ENCODE measurements around the gene XPO5. TPM values are rescaled to one million over a fixed set of nuclear protein-coding genes. Genes with fewer than 3 reads are reported as not detected.
A peak's percentile ranks its signal among the peaks of the same experiment; 100 is the strongest.

Gene XPO5
- polyA plus RNA-seq, 1 donor (not counting 4 experiments of a cell fraction or from before 2014, with no cell fraction given), result 49.9 TPM

GRCh38 chr6:43491750-43492661, 83.8 kb downstream of the XPO5 start:
- dilution Hi-C loops (cut with MboI; ENCODE audit: extremely low pct_ligation_motif_present, low sequenced_read_pairs), result no loop called here
- peak overlapping the region in 1 of 3 experiments; percentile 22 for H3K4me3 ChIP-seq (ENCODE audit: control insufficient read depth in 2 of 3, extremely low read depth in 1 of 3, insufficient read depth in 2 of 3, low read depth in 1 of 3, low read length in 3 of 3)
- peaks cover 2% of the 10 kb centered on the region for H3K9me1 ChIP-seq (ENCODE audit: control insufficient read depth, extremely low read depth, insufficient read depth, low read length)
- H4K20me1 ChIP-seq (ENCODE audit: control insufficient read depth, extremely low read depth, insufficient read depth, low read length), result no peaks in the 10 kb centered on the region
- peak overlapping the region; percentile 69 for H3K4me2 ChIP-seq (ENCODE audit: control insufficient read depth, extremely low read depth, insufficient read depth, low read depth, low read length)
- H3K9ac ChIP-seq (ENCODE audit: control insufficient read depth, extremely low read depth, insufficient read depth, low read length), result peak overlapping the region; percentile 10
- no peak overlapping the region for H2AFZ ChIP-seq (ENCODE audit: control insufficient read depth, low read length)
- H3K36me3 ChIP-seq (ENCODE audit: control insufficient read depth in 2 of 2, extremely low read depth in 1 of 2, insufficient read depth in 2 of 2, low read length in 2 of 2), result peaks cover 0 to 21% of the 10 kb centered on the region in 2 experiments
- peak; percentile 48 for FAIRE-seq
- H3K4me1 ChIP-seq (ENCODE audit: control insufficient read depth, extremely low read depth, insufficient read depth, low read length), result peaks cover 58% of the 10 kb centered on the region
- no peaks in the 10 kb centered on the region for H3K9me3 ChIP-seq (ENCODE audit: control insufficient read depth, low read depth, low read length)
- H3K27me3 ChIP-seq (ENCODE audit: control insufficient read depth, extremely low read depth, insufficient read depth, low read length), result no peaks in the 10 kb centered on the region
- peaks cover 20% of the 10 kb centered on the region for H3K79me2 ChIP-seq (ENCODE audit: control insufficient read depth, insufficient read depth, low read length)
- no peak for DNase-seq (ENCODE audit: low read depth, low spot score)
- no peak for TF ChIP-seq CTCF (optimal IDR thresholded peaks at IDR 0.05 in 1 of 3, IDR thresholded peaks at IDR 0.05 in 1 of 3, conservative IDR thresholded peaks at IDR 0.05 in 1 of 3; ENCODE audit: extremely low read depth in 1 of 3, insufficient read depth in 2 of 3, low read length in 3 of 3)
- TF ChIP-seq EZH2 (IDR thresholded peaks at IDR 0.05; ENCODE audit: low read length), result no peak
- peak overlapping the region; percentile 54 for H3K27ac ChIP-seq (ENCODE audit: control insufficient read depth, insufficient read depth, low read length)

GRCh38 chr6:43490523-43490939, 85.3 kb downstream of the XPO5 start:
- Histone ChIP-seq H3K9me3 (ENCODE audit: control insufficient read depth, low read depth, low read length) (no peaks in the 10 kb centered on the region), H3K4me1 (ENCODE audit: control insufficient read depth, extremely low read depth, insufficient read depth, low read length) (peaks cover 48% of the 10 kb centered on the region), H4K20me1 (ENCODE audit: control insufficient read depth, extremely low read depth, insufficient read depth, low read length) (no peaks in the 10 kb centered on the region)

More at GRCh38 chr6:43490523-43490939, 85.3 kb downstream of the XPO5 start:
- dilution Hi-C loops (cut with MboI; ENCODE audit: extremely low pct_ligation_motif_present, low sequenced_read_pairs), result no loop called here
- no peak overlapping the region for H3K9ac ChIP-seq (ENCODE audit: control insufficient read depth, extremely low read depth, insufficient read depth, low read length)
- H2AFZ ChIP-seq (ENCODE audit: control insufficient read depth, low read length), result no peak overlapping the region
- peaks cover 0 to 24% of the 10 kb centered on the region in 2 experiments for H3K36me3 ChIP-seq (ENCODE audit: control insufficient read depth in 2 of 2, extremely low read depth in 1 of 2, insufficient read depth in 2 of 2, low read length in 2 of 2)
- peaks cover 26% of the 10 kb centered on the region for H3K79me2 ChIP-seq (ENCODE audit: control insufficient read depth, insufficient read depth, low read length)
- H3K4me2 ChIP-seq (ENCODE audit: control insufficient read depth, extremely low read depth, insufficient read depth, low read depth, low read length), result no peak overlapping the region
- H3K9me1 ChIP-seq (ENCODE audit: control insufficient read depth, extremely low read depth, insufficient read depth, low read length), result peaks cover 2% of the 10 kb centered on the region
- DNase-seq (ENCODE audit: low read depth, low spot score) (no peak), FAIRE-seq (no peak)
- H3K27me3 ChIP-seq (ENCODE audit: control insufficient read depth, extremely low read depth, insufficient read depth, low read length), result no peaks in the 10 kb centered on the region
- no peak overlapping the region for H3K27ac ChIP-seq (ENCODE audit: control insufficient read depth, insufficient read depth, low read length)
- no peak overlapping the region for H3K4me3 ChIP-seq (ENCODE audit: control insufficient read depth in 2 of 3, extremely low read depth in 1 of 3, insufficient read depth in 2 of 3, low read depth in 1 of 3, low read length in 3 of 3)
- no peak for TF ChIP-seq CTCF (optimal IDR thresholded peaks at IDR 0.05 in 1 of 3, IDR thresholded peaks at IDR 0.05 in 1 of 3, conservative IDR thresholded peaks at IDR 0.05 in 1 of 3; ENCODE audit: extremely low read depth in 1 of 3, insufficient read depth in 2 of 3, low read length in 3 of 3)
- TF ChIP-seq EZH2 (IDR thresholded peaks at IDR 0.05; ENCODE audit: low read length), result no peak
